ENCODE data around the gene S100G.
A peak's percentile ranks its signal among the peaks of the same experiment; 100 is the strongest.

DNA sequence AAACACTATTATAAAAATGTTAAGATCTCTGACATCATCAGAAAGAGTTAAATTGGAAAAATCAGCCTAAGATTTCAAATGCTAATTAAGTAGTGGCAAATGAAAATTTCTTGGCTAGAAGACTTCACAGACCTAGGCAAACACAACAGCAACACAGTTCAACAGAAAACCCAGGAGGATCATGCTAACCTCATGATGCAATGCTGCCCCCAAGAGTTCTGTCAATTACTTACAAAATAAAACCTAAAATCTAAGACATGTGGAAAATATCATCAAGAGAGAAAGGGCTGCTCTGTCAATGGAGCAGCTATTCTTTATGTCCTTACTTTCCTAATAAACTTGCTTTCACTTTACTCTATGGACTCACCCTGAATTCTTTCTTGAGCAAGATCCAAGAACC lies 21.0 kb downstream of the S100G start:
- TF ChIP-seq, protein P1, sequence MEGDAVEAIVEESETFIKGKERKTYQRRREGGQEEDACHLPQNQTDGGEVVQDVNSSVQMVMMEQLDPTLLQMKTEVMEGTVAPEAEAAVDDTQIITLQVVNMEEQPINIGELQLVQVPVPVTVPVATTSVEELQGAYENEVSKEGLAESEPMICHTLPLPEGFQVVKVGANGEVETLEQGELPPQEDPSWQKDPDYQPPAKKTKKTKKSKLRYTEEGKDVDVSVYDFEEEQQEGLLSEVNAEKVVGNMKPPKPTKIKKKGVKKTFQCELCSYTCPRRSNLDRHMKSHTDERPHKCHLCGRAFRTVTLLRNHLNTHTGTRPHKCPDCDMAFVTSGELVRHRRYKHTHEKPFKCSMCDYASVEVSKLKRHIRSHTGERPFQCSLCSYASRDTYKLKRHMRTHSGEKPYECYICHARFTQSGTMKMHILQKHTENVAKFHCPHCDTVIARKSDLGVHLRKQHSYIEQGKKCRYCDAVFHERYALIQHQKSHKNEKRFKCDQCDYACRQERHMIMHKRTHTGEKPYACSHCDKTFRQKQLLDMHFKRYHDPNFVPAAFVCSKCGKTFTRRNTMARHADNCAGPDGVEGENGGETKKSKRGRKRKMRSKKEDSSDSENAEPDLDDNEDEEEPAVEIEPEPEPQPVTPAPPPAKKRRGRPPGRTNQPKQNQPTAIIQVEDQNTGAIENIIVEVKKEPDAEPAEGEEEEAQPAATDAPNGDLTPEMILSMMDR (IDR thresholded peaks at IDR 0.05; ENCODE audit: low read depth, low read length) = peak; percentile 43
- TF ChIP-seq EZH2phosphoT487 (IDR thresholded peaks at IDR 0.05; ENCODE audit: low read depth) = no peak
